Right ventricle myocardium superior (tissue), 1 donor: Measurements from ENCODE around the gene ABHD4. TPM values are rescaled to one million over a fixed set of nuclear protein-coding genes. Genes with fewer than 3 reads are reported as not detected.
"Not testable (repeated sequence)": the region's sequence is repeated elsewhere in the genome, so short reads cannot be mapped to it uniquely, and the experiment has no call there.

ENCODE experiments used
- ATAC-seq: fragments of 200-7000 bp; cut with Tn5 transposase; one replicate; pipeline ENCODE4 v1.9.1; 2020; ENCODE audit warnings: mild to moderate bottlenecking; ENCODE audit not compliant: poor library complexity
- DNase-seq: peaks from one replicate; pipeline ENCODE4 v3.0.0-alpha.2; 2020
- intact Hi-C: fragments of 100-400 bp; cut with DNase I; formaldehyde crosslinking; loops from one replicate; pipeline ENCODE4 v1.11.2; 2022
- total RNA-seq: library from RNA; stranded (reverse); fragmentation: NEBNext Ultra II Directional; extraction: Animal tissue kit (Norgen Biotek cat#: 25700); gene quantifications from one replicate; pipeline ENCODE4 v1.2.1, GENCODE V29; 2021
- donor health status: DM: no; HTN: yes; CAD: no; lungs with severe emphysema.

ABHD4 gene
- total RNA-seq, 1 donor from 2014 or later: 19.7 TPM

DNA sequence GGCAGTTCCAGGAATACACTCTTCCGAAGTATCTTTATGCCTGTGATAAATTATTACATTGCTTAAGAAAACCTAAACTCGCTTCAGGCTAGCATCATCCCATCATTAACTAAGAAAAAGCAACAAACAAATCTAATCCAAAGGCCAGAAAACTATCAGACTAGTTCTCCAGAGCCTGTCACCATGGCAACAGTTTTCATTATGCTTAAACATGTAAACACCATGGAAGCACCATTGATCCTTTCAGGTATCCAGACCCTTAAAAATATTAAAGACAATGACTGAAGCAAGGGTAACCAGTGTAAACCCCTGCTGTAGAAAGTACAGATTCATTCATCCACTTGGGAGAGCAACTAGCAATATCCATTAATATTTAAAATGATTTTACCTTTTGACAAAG, 18.9 kb upstream of the ABHD4 start:
- DNase-seq: no peak
- intact Hi-C loops: no loop called here
- ATAC-seq: no peak

DNA sequence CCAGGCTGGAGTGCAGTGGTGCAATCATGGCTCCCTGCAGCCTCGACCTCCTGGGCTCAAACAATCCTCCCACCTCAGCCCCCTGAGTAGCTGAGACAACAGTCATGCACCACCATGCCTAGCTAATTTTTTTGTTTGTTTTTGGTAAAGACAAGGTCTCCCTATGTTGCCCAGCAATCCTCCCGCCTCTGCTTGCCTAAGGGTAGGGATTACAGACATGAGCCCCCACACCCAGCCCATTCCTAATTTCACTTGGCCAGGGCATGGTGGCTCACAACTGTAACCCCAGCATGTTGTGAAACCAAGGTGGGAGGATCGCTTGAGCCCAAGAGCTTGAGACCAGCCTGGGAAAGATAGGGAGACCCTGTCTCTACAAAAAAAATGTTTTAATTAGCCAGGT, 18.2 kb upstream of the ABHD4 start:
- intact Hi-C loops: no loop called here
- no peak for DNase-seq
- no peak for ATAC-seq

DNA sequence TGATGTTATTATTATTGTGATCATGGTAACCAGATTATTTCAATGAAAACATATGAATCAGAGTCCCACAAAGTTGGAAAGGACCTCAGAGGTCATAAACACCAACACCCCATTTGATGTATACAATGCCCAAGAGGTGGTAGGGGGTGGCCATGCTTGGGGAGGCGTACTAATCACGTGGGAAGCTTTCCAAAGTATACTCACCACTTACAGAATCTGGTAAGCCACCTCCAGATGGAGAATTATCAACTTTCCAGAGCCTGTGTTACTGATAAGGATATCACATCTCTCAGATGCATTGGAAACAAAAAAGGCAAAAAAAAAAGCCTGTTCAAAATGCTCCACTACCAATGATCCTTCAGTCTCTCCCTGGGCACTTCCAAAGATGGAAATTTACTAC, 17.5 kb upstream of the ABHD4 start:
- intact Hi-C loops: no loop called here
- no peak for ATAC-seq
- DNase-seq: no peak

DNA sequence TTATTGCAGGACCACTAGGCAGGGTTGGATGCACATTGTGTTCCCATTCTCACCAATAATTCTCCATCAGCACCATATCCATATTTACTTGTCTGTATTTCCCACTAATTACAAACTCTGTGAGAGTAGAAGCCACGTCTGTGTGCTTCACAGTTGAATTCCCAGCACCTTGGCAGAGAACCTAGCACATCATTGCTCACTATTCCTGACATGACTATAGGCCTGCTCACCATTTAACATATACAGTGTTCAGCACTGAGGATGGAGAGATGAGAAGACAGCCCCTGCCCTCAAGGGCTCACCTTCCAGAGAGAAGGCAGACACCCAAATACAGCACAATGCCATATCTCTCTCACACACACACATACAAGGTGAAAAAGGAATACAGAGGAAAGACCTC, 14.1 kb upstream of the ABHD4 start:
- DNase-seq (no peak), ATAC-seq (no peak)
- intact Hi-C loops: no loop called here

DNA sequence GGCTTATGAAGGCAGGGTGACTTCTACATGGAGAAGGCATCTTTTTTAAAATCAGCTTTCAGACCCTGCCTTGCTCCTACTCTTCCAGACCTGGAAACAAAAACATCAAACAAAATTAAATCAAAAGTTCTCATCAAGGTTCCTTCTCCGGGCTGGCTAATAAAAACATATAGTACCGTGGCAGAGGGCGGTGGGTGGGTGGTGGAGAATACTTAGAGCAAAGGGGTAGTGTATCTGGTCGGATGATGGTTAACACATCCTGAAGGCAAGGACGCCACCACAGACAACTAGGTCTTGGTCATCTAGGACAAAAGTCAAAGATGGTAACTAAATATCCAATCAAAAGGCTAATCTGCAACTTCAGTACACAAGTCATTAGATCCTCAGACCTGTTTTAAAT, 10.9 kb upstream of the ABHD4 start:
- intact Hi-C loops: no loop called here
- ATAC-seq: no peak
- DNase-seq: no peak

GRCh38 chr14:22587677-22588422, 10.2 kb upstream of the ABHD4 start:
- ATAC-seq, DNase-seq, intact Hi-C loops: not testable (repeated sequence)

- ATAC-seq: no peak
- intact Hi-C loops: no loop called here
- no peak for DNase-seq
Observed at GRCh38 chr14:22588526-22589095, 9.5 kb upstream of the ABHD4 start.

DNA sequence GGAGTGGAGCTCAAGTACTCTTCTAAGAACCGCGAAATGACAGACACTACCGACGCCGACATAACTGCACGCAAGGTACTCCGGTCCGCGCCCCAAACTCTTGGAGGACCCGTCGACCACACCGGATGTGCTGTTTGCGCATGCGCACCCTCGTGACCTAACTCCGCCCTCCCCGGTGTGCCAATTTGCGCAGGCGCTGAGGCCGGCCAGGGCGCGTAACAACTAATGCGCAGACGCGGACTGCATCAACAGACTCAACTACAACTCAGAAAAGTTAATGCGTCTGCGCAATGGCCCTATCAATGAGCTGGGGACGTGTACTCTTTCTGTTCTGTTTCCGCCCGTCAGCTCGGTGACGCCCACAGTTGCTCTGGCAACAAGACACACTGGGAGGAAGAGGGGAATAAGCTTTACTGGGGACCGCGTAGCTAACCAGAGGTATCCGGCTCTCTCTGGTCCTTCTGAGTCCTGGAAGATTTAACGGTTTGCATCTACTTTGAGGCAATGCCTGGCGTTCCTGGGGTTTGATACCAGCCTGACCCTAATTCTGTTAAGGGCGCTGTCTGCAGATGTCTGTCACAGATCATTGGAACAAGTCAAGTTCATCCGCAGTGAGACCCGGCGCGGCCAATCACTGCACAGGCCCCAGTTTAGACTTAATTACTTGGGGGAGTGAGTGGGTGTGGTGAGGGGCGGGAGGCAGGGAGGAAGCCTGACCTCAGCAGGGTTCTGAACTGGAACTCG, 8.8 kb upstream of the ABHD4 start, which contains the start of gene DAD1:
TSS of gene DAD1 (minus strand) at position 129 of the 744 bp plus-strand sequence. CDS start at position 62, 67 bp downstream.
- ATAC-seq (peak; percentile 99), DNase-seq (peak; percentile 99)
- intact Hi-C loops: no loop called here

- ATAC-seq (no peak), DNase-seq (no peak)
- intact Hi-C loops: no loop called here
Observed at GRCh38 chr14:22593189-22593588, 4.9 kb upstream of the ABHD4 start.

DNA sequence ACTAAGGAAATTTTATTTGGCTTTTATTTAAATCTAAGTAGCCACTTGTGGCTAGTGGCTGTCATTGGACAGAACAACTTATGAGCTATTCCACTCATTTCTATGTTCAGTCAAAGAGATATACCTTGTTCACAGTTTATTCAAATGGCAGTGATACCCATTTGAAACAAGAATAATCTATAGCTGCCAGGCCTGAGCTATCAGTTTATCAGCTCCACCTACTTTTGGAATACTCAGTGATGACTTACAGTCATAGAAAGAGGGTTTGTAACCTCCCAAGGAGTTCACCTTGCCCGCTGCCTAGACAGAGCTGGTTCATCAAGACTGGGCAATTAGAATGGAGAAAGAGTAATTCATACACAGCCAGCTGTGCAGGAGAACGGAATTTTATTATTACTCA, 4.5 kb upstream of the ABHD4 start:
- intact Hi-C loops: no loop called here
- no peak for DNase-seq
- ATAC-seq: no peak

DNA sequence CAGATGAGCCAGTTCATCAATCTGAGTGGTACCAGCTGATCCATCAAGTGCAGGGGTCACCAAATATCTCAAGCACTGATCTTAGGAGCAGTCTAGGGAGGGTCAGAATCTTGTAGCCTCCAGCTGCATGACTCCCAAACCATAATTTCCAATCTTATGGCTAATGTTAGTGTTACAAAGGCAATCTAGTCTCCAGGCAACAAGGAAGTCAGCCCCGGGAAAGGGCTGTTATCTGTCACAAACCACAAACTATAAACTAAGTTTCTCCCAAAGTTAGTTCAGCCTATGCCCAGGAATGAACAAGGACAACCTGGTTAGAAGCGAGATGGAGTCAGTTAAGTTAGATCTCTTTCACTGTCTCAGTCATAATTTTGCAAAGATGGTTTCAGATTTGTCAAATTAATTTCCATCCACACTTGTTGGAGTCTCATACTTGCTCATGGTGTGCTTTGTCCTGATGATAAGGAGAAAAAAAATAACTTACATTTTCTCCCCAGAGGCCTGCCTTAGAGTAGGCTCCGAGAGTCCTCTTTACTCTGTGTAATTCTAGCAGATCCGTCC, 3.9 kb upstream of the ABHD4 start:
- intact Hi-C loops: no loop called here

DNA sequence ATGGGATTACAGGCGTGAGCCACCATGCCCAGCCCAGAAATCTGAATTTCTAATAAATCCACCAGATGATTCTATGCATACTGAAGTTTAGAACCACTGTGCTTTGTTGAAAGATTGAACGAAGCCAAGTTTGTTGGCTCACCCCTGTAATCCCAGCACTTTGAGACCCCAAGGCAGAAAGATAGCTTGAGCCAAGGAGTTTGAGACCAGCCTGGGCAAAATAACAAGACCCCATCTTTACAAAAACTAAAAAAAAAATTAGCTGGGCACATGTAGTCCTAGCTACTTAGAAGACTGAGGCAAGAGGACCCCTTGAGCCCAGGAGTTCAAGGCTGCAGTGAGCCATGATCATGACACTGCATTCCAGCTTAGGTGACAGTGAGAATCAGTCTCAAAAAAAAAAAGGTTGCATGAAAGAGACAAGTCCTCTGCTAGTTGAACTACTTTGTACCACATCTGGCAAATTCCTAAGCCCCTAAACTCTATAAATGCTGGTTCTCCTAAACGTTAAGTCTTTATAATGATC, 1.7 kb upstream of the ABHD4 start:
- intact Hi-C loops: no loop called here
- ATAC-seq: no peak

More for the DNA sequence above, 3.9 kb upstream of the ABHD4 start:
- DNase-seq (no peak), ATAC-seq (no peak)

DNA sequence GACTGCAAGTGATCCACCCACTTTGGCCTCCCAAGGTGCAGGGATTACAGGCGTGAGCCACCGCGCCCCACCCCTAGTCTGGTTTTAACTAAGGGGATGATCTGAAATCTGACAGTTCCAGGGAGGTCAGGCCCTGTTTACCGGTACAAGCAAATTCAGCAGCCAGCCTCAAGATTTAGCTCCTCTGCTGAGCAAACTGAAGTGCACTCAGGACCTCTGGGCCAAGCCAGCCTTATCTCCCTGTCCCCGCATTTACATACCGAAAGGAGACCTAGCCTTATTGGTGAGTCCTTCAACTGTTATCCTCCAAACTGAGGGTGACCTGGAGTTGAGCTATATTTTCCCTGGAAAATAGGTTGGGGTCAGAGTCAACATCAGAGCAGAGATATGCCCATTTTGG, 835 bp upstream of the ABHD4 start:
- no peak for DNase-seq
- intact Hi-C loops: no loop called here
- ATAC-seq: no peak

More for the DNA sequence above, 1.7 kb upstream of the ABHD4 start:
- DNase-seq: no peak

- DNase-seq (no peak), ATAC-seq (peak; percentile 34)
- intact Hi-C loops: no loop called here
Observed at GRCh38 chr14:22597771-22598098, 365 bp upstream of the ABHD4 start.

- intact Hi-C loops: no loop called here
- DNase-seq: no peak
- peak; percentile 61 for ATAC-seq
Observed at GRCh38 chr14:22598896-22599244, 770 bp downstream of the ABHD4 start.

DNA sequence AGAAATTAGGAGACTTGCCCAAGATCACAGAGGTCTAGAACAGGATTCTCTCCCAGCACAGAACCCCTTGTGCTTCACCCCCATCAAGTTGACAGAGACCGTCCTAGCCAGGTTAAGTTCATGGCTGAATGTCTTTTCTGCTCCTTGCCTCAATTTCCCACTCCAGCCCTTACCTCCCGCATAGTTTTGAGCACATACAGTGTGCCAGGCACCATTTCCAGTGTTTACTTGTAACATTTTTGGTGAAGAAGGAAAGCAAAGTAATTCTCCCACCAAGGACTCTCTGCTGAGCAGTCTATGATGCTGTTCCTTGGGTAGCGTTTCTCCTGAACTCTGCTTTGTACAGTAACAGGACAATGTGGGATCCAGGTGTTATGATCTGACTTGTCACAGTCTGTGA, 1.2 kb downstream of the ABHD4 start:
- no peak for ATAC-seq
- intact Hi-C loops: no loop called here
- no peak for DNase-seq

- ATAC-seq (no peak), DNase-seq (no peak)
- intact Hi-C loops: no loop called here
Observed at GRCh38 chr14:22600027-22600426, 1.9 kb downstream of the ABHD4 start.

- ATAC-seq (no peak), DNase-seq (no peak)
- intact Hi-C loops: no loop called here
Observed at GRCh38 chr14:22601456-22601855, 3.4 kb downstream of the ABHD4 start.

GRCh38 chr14:22601996-22602395, 3.9 kb downstream of the ABHD4 start:
- ATAC-seq (no peak), DNase-seq (no peak)
- intact Hi-C loops: no loop called here

- DNase-seq (no peak), ATAC-seq (no peak)
- intact Hi-C loops: no loop called here
Observed at GRCh38 chr14:22602862-22603261, 4.8 kb downstream of the ABHD4 start.
